Right lung (tissue), 5 donors: ENCODE measurements around the gene TRAPPC1. TPM values are rescaled to one million over a fixed set of nuclear protein-coding genes. Genes with fewer than 3 reads are reported as not detected.

Experiments
- DNase-seq, 2 donors: peaks; one replicate each; pipeline ENCODE4 v3.0.0-alpha.2; 2013
- polyA plus RNA-seq, 5 donors: library from polyadenylated mRNA; unstranded; fragments of 120-200 nt; gene quantifications; one replicate each; pipeline versions ENCODE4 v1.2.1 to v1.2.3, GENCODE V29; 2013; ENCODE audit warnings: inconsistent platforms in 1 of 5, low replicate concordance in 1 of 5; ENCODE audit not compliant: insufficient read length in 5 of 5, insufficient read depth in 1 of 5

Gene TRAPPC1
- polyA plus RNA-seq, 5 donors: 111 to 164 (median 138) TPM

- no peak for DNase-seq
Measured at GRCh38 chr17:7910281-7910680, 21.5 kb downstream of the TRAPPC1 start.

- DNase-seq: no peak
Measured at GRCh38 chr17:7909089-7909488, 22.7 kb downstream of the TRAPPC1 start.

- DNase-seq: no peak
Measured at GRCh38 chr17:7903154-7904103, 28.3 kb downstream of the TRAPPC1 start.

DNA sequence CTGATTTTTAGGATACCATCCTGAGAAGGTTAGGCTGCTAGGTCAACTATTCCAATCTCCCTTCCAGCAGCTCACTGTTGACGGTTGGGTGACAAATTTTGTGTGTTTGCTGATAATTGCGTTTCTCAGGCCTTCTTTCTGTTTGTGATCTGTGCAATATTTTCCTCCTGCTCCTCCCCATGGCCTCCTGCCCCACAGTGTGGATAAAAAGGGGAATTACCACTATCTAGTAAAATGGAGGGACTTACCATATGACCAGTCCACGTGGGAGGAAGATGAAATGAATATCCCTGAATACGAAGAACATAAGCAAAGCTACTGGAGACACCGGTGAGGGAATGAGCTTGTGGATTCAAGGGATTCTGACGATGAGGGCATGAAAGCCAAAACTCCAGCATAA is 34.0 kb downstream of the TRAPPC1 start:
- DNase-seq: peak in 1 of 2 donors; percentile 36

GRCh38 chr17:7897090-7897489 is 34.7 kb downstream of the TRAPPC1 start:
- DNase-seq: no peak

- DNase-seq: no peak
Measured at GRCh38 chr17:7894866-7895265, 36.9 kb downstream of the TRAPPC1 start.

DNA sequence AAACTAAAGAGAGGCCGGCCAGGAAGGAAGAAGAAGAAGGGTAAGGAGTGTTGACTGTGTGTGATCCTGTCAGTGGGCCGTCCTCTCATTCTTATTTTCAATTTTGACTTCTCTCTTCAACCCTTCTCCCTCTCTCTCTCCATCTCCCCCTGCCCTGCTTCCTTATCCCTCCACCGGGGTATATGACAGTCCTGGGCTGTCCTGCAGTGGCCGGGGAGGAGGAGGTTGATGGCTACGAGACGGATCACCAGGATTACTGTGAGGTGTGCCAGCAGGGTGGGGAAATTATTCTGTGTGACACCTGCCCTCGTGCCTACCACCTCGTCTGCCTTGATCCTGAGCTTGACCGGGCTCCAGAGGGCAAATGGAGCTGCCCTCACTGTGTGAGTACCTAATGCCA is 37.5 kb downstream of the TRAPPC1 start:
- no peak for DNase-seq

DNA sequence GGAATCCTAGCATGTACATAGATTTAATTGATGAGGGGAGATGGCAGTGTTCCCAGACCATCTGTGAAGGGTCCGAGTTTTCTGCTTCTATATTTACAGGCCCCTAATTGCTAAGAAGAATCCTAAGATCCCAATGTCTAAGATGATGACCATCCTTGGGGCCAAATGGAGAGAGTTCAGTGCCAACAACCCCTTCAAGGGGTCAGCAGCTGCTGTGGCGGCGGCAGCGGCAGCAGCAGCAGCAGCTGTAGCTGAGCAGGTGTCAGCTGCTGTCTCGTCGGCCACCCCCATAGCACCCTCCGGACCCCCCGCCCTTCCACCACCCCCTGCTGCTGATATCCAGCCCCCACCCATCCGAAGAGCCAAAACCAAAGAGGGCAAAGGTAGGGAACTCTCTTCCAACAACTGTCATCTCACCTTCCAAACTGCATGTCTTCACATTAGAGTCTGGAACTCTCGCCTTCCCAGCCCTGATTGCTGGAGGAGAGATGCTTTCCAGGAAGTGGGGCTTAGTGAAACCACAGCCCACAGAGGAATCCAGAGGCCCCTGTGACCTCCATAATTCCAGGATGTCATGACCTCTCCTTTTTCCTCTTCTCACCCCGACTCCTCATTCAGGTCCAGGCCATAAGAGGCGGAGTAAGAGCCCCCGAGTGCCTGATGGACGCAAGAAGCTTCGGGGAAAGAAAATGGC is 38.4 kb downstream of the TRAPPC1 start:
- DNase-seq: no peak

DNA sequence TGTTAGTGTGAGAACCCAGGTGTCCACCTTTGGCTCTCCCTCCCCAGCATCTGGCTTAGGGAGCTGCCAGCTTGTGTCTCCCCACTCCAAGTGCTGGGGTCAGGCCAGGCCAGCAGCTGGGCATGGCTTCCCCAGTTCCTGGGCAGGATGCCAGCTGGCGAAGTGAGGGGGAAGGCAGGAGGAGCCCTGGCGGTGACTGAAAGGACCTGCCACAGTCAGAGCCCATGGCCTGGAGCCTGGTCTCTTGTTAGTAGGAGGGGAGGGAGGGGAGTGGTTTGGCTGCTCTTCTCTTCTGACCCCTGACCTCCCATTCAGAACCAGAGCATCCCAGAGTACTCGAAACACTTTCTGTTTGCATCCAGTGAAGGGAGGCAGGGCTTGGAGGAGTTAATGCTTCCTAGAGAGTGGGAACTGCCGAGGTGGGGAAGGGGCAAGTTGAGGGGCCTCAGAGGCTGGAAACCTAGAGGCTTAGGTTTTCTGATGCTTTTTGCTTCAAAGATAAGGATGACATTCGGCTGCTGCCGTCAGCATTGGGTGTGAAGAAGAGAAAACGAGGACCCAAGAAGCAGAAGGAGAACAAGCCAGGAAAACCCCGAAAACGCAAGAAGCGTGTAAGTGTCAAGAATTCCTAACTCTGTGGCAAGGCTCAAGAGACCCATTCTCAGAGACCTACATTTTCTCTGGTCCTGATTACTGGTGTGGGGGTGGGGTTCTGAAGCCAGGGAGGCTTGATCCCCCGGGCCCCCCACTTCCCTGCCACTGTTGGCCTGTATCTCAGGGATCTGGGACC is 42.4 kb downstream of the TRAPPC1 start:
- DNase-seq: peak; percentile 93

DNA sequence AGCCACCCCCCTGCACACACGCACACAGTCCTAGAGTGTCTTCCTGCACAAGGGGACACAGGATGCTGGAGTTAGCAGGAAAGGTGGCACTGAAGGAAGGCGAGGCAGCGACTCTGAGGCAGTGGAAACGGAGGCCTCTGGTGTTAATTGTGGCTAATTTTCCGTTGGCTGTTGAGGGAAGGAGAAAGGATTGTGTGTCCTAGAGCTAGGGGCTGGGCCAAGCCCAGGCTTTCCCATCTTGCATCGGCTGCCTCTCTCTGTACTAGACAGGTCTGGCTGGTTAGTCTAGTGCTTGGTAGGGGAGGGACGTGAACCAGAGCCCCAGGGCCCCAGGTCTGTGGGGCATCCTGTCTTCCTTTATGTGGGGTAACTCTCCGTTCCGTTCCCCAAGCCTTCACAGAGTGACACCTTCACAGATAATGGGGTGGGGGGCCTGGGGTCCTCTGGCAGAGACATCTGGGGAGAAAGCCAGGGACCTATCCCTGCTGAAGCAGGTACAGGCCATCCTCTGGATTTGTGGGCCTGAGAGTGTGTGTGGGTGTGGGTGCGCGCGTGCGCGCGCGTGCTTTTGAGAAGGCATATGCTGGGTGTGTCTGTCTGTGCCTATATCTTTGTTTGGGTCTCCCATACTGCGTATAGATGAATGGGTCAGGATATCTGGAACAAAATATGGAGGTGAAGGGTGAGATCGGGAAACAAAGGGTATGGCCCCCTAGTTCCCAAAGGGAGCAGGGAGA is 43.4 kb downstream of the TRAPPC1 start, which contains the start of gene CHD3:
TSS of gene CHD3 (plus strand) at position 606 of the 737 bp plus-strand sequence. CDS start 212 bp downstream, outside the sequence.
- DNase-seq: peak; percentile 23 to 51

- peak; percentile 96 to 98 for DNase-seq
Measured at GRCh38 chr17:7887482-7888183, 44.1 kb downstream of the TRAPPC1 start.

- DNase-seq: no peak
Measured at GRCh38 chr17:7887038-7887481, 44.7 kb downstream of the TRAPPC1 start.

GRCh38 chr17:7886227-7887037 is 45.3 kb downstream of the TRAPPC1 start:
- peak; percentile 37 to 51 for DNase-seq

DNA sequence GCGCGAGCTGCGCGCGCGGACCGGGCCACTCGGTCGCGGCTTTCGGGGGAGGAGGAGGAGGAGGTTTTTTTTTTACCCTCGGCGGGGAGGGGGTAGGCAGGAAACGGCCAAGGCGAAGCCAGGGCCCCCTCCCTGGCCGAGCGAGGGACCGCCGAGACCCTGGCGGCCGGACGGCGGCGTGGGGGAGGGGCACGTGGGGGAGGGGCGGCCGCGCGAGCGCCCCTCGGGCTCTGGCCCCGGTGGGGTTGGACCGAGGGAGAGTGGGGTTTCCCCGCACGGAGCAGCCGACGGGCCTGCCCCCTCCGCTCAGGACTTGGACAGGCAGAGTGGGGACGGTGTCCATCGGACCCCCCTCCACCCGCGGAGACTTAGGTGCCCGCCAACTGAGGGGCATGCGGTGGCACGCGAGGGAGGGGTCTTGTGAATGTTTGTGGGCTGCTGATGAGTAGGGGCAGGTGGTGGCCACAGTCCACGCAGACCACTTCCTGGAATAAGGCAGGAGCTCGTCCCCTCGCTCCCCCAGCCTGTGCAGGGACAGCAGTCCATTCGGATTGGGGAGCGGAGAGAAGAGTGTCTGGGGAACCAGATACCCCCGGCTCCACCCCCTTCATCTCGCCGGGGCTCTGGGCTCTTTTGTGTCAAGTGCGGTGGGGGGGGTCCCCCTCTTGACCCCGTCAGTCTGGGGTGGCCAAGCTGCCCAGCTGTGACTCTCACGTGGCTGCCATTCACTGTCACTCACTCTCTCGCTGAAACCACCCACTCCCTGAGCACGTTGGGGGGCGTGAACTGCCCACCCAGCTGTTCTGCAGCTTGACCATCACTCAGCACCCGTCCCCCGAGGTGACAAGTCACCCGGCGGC is 46.1 kb downstream of the TRAPPC1 start:
- DNase-seq: peak; percentile 76

DNA sequence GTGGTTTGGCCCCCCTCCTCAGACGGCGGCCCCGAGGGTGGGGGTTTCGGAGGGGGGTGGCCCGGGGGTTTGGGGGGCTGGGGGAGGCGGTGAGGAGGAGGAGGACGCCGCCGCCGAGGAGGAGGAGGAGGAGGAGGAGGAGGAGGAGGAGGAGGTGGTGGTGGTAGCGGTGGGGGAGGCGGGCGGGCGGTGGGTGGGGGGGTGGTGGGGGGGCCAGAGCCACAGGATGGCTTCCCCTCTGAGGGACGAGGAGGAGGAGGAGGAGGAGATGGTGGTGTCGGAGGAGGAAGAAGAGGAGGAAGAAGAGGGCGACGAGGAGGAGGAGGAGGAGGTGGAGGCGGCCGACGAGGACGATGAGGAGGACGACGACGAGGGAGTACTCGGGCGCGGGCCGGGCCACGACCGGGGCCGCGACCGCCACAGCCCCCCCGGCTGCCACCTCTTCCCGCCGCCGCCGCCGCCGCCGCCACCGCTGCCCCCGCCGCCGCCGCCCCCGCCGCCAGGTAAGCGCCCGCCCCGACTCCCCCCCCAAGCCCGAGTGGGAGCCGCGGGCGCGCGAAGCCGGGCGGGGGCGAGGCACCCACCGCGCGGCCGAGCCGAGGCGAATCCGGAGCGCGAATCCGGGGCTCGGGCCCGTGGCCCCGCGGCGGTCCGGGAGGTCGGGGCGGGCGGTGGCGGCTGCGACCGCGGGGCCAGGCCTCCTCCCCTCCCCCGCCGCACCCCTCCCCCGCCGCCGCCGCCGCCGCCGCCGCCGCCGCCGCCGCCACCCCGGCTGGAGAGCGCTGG is 47.0 kb downstream of the TRAPPC1 start:
- peak in 1 of 2 donors; percentile 28 for DNase-seq

DNA sequence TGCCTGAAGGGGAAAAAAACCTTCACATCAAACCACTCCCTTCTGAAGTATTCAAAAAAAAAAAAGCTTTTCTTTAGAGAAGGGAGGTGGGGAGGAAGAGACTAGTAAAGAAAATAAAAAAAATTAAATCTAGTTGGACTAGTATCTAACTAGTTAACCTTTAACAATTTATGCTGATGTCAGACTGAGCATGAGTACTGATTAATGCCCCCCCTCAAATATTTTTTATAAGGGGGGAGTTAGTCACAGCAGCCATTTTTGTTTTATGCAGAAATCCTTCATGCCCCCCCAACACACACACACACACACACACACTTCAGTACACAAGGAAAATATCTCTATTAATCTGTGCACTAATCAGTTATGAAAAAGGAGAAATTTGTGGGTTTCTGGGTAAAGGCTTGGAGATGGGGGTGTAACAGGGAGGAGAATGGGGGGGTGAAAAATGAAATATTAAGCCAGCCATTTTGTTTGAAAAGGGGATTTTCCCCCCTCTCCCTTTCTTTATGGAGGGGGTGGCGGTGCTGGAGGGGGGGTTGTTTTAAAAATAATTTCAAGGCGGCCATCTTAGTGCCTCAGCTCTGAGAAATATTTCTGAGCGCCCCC is 47.9 kb downstream of the TRAPPC1 start:
- peak; percentile 54 to 64 for DNase-seq

DNA sequence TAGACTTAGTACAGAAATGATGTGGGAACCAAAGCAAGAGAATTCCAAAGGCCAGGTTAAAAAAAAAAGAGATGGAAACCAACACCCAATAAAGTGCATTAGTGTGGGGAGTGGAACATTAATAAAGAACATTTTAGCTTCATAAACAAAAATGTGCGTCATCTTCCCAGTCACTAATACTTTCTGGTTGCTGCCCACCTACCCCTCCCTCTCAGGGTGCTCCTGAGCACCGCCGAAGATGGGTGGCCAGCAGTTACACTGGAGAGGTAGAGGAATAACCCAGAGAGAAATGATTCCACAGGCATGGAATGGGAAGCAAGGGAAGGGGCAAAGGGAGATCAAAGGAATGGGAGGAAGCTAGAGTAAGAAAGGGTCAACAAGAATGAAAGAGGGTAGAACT is 49.1 kb downstream of the TRAPPC1 start:
- DNase-seq: no peak
